ENCODE results near the gene DTL.

The DTL gene

GRCh38 chr1:212124690-212125582, 89.4 kb downstream of the DTL start:
- DNase-seq (ENCODE audit: low read depth in 1 of 2, low spot score in 1 of 2) = no peak

GRCh38 chr1:212125654-212126053, 90.1 kb downstream of the DTL start:
- no peak for DNase-seq (ENCODE audit: low read depth in 1 of 2, low spot score in 1 of 2)

GRCh38 chr1:212127221-212127620, 91.7 kb downstream of the DTL start:
- DNase-seq (ENCODE audit: low read depth in 1 of 2, low spot score in 1 of 2) = no peak

GRCh38 chr1:212129781-212130180, 94.2 kb downstream of the DTL start:
- DNase-seq (ENCODE audit: low read depth in 1 of 2, low spot score in 1 of 2) = no peak

- DNase-seq (ENCODE audit: low read depth in 1 of 2, low spot score in 1 of 2) = no peak
Measured at GRCh38 chr1:212132025-212132424, 96.5 kb downstream of the DTL start.

- DNase-seq (ENCODE audit: low read depth in 1 of 2, low spot score in 1 of 2) = no peak
Measured at GRCh38 chr1:212133319-212133718, 97.8 kb downstream of the DTL start.

- DNase-seq (ENCODE audit: low read depth in 1 of 2, low spot score in 1 of 2) = no peak
Measured at GRCh38 chr1:212135166-212135565, 99.6 kb downstream of the DTL start.

- DNase-seq (ENCODE audit: low read depth in 1 of 2, low spot score in 1 of 2) = no peak
Measured at GRCh38 chr1:212137854-212138253, 102.3 kb downstream of the DTL start.

- no peak for DNase-seq (ENCODE audit: low read depth in 1 of 2, low spot score in 1 of 2)
Measured at GRCh38 chr1:212138457-212138856, 102.9 kb downstream of the DTL start.

GRCh38 chr1:212139526-212140135, 104.1 kb downstream of the DTL start:
- DNase-seq (ENCODE audit: low read depth in 1 of 2, low spot score in 1 of 2) = no peak

GRCh38 chr1:212141404-212141803, 105.9 kb downstream of the DTL start:
- DNase-seq (ENCODE audit: low read depth in 1 of 2, low spot score in 1 of 2) = no peak

GRCh38 chr1:212142883-212143530, 107.5 kb downstream of the DTL start:
- DNase-seq (ENCODE audit: low read depth in 1 of 2, low spot score in 1 of 2) = no peak

GRCh38 chr1:212147581-212148033, 112.1 kb downstream of the DTL start:
- DNase-seq (ENCODE audit: low read depth in 1 of 2, low spot score in 1 of 2) = no peak

GRCh38 chr1:212149566-212149965, 114.0 kb downstream of the DTL start:
- DNase-seq (ENCODE audit: low read depth in 1 of 2, low spot score in 1 of 2) = no peak

GRCh38 chr1:212152308-212152693, 116.8 kb downstream of the DTL start:
- DNase-seq (ENCODE audit: low read depth in 1 of 2, low spot score in 1 of 2) = no peak

- no peak for DNase-seq (ENCODE audit: low read depth in 1 of 2, low spot score in 1 of 2)
Measured at GRCh38 chr1:212152869-212153268, 117.3 kb downstream of the DTL start.

- DNase-seq (ENCODE audit: low read depth in 1 of 2, low spot score in 1 of 2) = no peak
Measured at GRCh38 chr1:212153635-212154034, 118.1 kb downstream of the DTL start.
